ENCODE results near the gene AGBL1. TPM values are rescaled to one million over a fixed set of nuclear protein-coding genes. Genes with fewer than 3 reads are reported as not detected.

The AGBL1 gene
- total RNA-seq, 4 donors from 2014 or later = 0.32 to 0.40 TPM; not detected in 2

DNA sequence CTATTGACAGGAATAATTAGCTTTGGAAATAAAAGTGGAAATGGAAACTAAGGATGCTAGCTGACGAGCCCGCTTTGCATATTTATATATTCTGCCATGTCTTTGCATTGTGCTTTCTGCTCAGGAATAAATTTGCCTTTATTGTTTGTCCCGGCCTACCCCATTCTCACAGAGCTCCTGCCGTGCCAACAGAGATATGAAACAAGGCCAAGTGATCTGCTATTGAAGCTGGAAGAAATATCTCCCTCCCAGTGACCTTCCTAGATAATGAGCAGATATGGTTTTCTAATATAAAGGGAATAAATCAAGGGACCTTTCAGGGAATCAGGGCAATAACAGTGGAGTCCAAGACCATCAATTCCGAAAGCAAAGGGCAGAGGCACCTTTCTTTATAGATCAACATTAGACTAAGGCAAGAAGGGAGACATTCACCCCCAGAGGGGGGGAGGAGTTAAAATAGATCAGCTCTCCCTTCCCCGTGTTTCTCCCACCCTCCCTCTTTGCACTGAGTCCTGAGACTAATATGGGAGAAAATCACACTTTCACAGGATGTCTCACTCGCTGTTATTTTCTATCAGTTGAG, 664.6 kb downstream of the AGBL1 start:
- Histone ChIP-seq H3K27ac (no peak overlapping the region), H3K27me3 (no peaks in the 10 kb centered on the region), H3K4me1 (peaks cover 0 to 3% (median 1%) of the 10 kb centered on the region in 4 donors), H3K36me3 (no peaks in the 10 kb centered on the region), H3K4me3 (no peak overlapping the region), H3K9me3 (no peaks in the 10 kb centered on the region)
- no peak for DNase-seq
- intact Hi-C loops (cut with DNase I; ENCODE audit: low total_unique reads) (no loop called here), in situ Hi-C loops (cut with MboI; ENCODE audit: low pct_ligation_motif_present in 1 of 4, low pct_unique_long_range_greater_than_20kb in 1 of 4, low sequenced_read_pairs in 3 of 4) (loop anchor here in 2 of 4 donors (10.0 to 25.0 kb wide), 3 partner anchors 119 to 882 kb away; no protein-coding TSS in a partner anchor)
- WGBS, 2 donors (ENCODE audit: low coverage in 1 of 2) = 65 to 70% methylated on average over 7 of the region's 7 CpGs
- TF ChIP-seq POLR2AphosphoS5 (IDR thresholded peaks at IDR 0.05) (no peak), POLR2A (IDR thresholded peaks at IDR 0.05) (no peak), EP300 (IDR thresholded peaks at IDR 0.05; ENCODE audit: low read depth) (no peak)
- TF ChIP-seq, protein P1, sequence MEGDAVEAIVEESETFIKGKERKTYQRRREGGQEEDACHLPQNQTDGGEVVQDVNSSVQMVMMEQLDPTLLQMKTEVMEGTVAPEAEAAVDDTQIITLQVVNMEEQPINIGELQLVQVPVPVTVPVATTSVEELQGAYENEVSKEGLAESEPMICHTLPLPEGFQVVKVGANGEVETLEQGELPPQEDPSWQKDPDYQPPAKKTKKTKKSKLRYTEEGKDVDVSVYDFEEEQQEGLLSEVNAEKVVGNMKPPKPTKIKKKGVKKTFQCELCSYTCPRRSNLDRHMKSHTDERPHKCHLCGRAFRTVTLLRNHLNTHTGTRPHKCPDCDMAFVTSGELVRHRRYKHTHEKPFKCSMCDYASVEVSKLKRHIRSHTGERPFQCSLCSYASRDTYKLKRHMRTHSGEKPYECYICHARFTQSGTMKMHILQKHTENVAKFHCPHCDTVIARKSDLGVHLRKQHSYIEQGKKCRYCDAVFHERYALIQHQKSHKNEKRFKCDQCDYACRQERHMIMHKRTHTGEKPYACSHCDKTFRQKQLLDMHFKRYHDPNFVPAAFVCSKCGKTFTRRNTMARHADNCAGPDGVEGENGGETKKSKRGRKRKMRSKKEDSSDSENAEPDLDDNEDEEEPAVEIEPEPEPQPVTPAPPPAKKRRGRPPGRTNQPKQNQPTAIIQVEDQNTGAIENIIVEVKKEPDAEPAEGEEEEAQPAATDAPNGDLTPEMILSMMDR (IDR thresholded peaks at IDR 0.05) = no peak

GRCh38 chr15:86751116-86751515, 671.4 kb downstream of the AGBL1 start:
- no peak for DNase-seq
- no peaks in the 10 kb centered on the region for H3K36me3 ChIP-seq
- no peak overlapping the region for H3K27ac ChIP-seq
- H3K9me3 ChIP-seq = no peaks in the 10 kb centered on the region
- WGBS, 2 donors (ENCODE audit: low coverage in 1 of 2) = 50 to 79% methylated on average over 1 of the region's 1 CpG
- TF ChIP-seq POLR2A (IDR thresholded peaks at IDR 0.05) = no peak
- no peak for TF ChIP-seq EP300 (IDR thresholded peaks at IDR 0.05; ENCODE audit: low read depth)
- TF ChIP-seq, protein P1 (IDR thresholded peaks at IDR 0.05) = no peak
- TF ChIP-seq POLR2AphosphoS5 (IDR thresholded peaks at IDR 0.05) = no peak
- in situ Hi-C loops (cut with MboI; ENCODE audit: low pct_ligation_motif_present in 1 of 4, low pct_unique_long_range_greater_than_20kb in 1 of 4, low sequenced_read_pairs in 3 of 4) = loop anchor here in 2 of 4 donors (25.0 kb wide), 2 partner anchors 514 to 889 kb away; no protein-coding TSS in a partner anchor
- no peaks in the 10 kb centered on the region for H3K4me1 ChIP-seq
- H3K27me3 ChIP-seq = no peaks in the 10 kb centered on the region
- H3K4me3 ChIP-seq = no peak overlapping the region
- intact Hi-C loops (cut with DNase I; ENCODE audit: low total_unique reads) = no loop called here

GRCh38 chr15:86754846-86755245, 675.2 kb downstream of the AGBL1 start:
- no peak for DNase-seq
- in situ Hi-C loops (cut with MboI; ENCODE audit: low pct_ligation_motif_present in 1 of 4, low pct_unique_long_range_greater_than_20kb in 1 of 4, low sequenced_read_pairs in 3 of 4) (loop anchor here in 2 of 4 donors (25.0 kb wide), 2 partner anchors 518 to 893 kb away; no protein-coding TSS in a partner anchor), intact Hi-C loops (cut with DNase I; ENCODE audit: low total_unique reads) (no loop called here)
- no peak overlapping the region for H3K4me3 ChIP-seq
- WGBS, 2 donors (ENCODE audit: low coverage in 1 of 2) = 79% methylated on average over 3 of the region's 3 CpGs; no CpG with 5 or more reads in 1 of the 2 donors
- H3K27me3 ChIP-seq = no peaks in the 10 kb centered on the region
- TF ChIP-seq POLR2A (IDR thresholded peaks at IDR 0.05) = no peak
- no peak for TF ChIP-seq EP300 (IDR thresholded peaks at IDR 0.05; ENCODE audit: low read depth)
- no peak for TF ChIP-seq POLR2AphosphoS5 (IDR thresholded peaks at IDR 0.05)
- TF ChIP-seq, protein P1 (IDR thresholded peaks at IDR 0.05) = no peak
- H3K36me3 ChIP-seq = no peaks in the 10 kb centered on the region
- H3K4me1 ChIP-seq = no peaks in the 10 kb centered on the region
- H3K27ac ChIP-seq = no peak overlapping the region
- H3K9me3 ChIP-seq = no peaks in the 10 kb centered on the region

- TF ChIP-seq, protein P1 (IDR thresholded peaks at IDR 0.05) = peak in 1 of 5 experiments; percentile 3
- no peak for TF ChIP-seq EP300 (IDR thresholded peaks at IDR 0.05; ENCODE audit: low read depth)
- Histone ChIP-seq H3K27me3 (no peaks in the 10 kb centered on the region), H3K36me3 (no peaks in the 10 kb centered on the region), H3K4me1 (no peaks in the 10 kb centered on the region), H3K9me3 (no peaks in the 10 kb centered on the region), H3K27ac (no peak overlapping the region), H3K4me3 (no peak overlapping the region)
- in situ Hi-C loops (cut with MboI; ENCODE audit: low pct_ligation_motif_present in 1 of 4, low pct_unique_long_range_greater_than_20kb in 1 of 4, low sequenced_read_pairs in 3 of 4) = loop anchor here in 2 of 4 donors (25.0 kb wide), 2 partner anchors 519 to 894 kb away; no protein-coding TSS in a partner anchor
- no peak for DNase-seq
- intact Hi-C loops (cut with DNase I; ENCODE audit: low total_unique reads) = no loop called here
- WGBS, 2 donors (ENCODE audit: low coverage in 1 of 2) = 85 to 91% methylated on average over 3 of the region's 3 CpGs
Observed at GRCh38 chr15:86756688-86757087, 677.0 kb downstream of the AGBL1 start.

All from transverse colon (tissue), 4 donors.